ENCODE measurements around the gene APEH.

DNA sequence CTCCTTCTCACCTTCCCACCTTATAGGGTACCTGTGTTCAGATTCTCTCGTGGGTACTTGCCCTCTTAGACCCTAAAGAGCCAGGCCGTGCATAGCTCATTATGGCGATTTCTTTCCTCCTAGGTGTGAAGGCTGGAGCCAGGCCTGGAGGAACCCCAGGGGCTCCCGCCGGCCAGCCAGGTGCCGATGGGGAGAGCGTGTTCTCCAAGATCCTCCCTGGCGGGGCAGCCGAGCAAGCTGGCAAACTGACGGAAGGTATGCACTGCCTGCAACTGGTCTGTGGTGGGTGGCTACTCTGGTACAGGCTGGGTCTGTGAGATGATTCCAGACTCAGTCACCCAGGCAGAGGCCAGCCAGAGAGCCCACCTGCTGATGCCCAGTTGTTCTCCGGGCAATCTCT is 9.9 kb upstream of the APEH start:
- TF ChIP-seq, protein P1, sequence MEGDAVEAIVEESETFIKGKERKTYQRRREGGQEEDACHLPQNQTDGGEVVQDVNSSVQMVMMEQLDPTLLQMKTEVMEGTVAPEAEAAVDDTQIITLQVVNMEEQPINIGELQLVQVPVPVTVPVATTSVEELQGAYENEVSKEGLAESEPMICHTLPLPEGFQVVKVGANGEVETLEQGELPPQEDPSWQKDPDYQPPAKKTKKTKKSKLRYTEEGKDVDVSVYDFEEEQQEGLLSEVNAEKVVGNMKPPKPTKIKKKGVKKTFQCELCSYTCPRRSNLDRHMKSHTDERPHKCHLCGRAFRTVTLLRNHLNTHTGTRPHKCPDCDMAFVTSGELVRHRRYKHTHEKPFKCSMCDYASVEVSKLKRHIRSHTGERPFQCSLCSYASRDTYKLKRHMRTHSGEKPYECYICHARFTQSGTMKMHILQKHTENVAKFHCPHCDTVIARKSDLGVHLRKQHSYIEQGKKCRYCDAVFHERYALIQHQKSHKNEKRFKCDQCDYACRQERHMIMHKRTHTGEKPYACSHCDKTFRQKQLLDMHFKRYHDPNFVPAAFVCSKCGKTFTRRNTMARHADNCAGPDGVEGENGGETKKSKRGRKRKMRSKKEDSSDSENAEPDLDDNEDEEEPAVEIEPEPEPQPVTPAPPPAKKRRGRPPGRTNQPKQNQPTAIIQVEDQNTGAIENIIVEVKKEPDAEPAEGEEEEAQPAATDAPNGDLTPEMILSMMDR (conservative IDR thresholded peaks at IDR 0.05; ENCODE audit: low read depth, low read length) = no peak
- TF ChIP-seq EZH2phosphoT487 (IDR thresholded peaks at IDR 0.05; ENCODE audit: borderline replicate concordance, low read length) (no peak), EZH2 (IDR thresholded peaks at IDR 0.05; ENCODE audit: low read length, unreplicated experiment) (no peak)
